Activated CD4-positive, alpha-beta T cell treated with anti-CD3 and anti-CD28 coated beads, Interleukin-2, amount 50 U/mL, for 4 hours (primary cell): ENCODE data around the gene KRI1.

Experiments
- DNase-seq, 2 experiments: peaks; one replicate each; pipeline ENCODE4 v3.0.0-alpha.2; 2020

KRI1 gene

DNA sequence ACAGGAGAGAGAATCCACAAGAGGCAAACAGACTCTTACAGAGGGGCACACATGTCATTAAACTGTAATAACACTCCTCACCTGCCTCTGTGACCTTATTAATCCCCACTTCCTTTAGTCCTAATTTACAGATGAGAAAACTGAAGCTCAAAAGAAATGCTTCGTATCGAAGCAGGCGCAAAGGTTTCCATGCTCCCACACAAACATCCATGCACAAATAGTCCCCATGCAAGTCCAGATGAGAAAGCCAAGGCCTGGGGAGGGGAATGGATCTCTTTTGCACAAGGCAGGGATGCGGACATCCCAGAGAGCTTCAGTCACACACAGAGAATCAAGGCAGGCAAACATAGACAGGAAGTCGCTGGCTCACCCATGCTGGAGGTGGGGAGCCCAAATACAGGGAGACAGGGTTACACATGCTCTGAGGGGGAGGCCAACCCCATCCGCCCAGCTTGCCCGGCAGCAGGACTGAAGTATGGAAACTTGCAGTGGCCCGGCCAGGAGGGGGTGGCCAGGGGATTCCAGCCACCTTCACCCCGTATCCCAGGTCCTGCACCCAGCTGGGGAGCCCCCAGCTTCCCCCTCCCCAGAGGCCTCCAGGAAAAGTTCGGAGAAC, 49.0 kb downstream of the KRI1 start:
- no peak for DNase-seq

- DNase-seq: no peak
Measured at GRCh38 chr19:10516064-10516385, 49.8 kb downstream of the KRI1 start.

DNA sequence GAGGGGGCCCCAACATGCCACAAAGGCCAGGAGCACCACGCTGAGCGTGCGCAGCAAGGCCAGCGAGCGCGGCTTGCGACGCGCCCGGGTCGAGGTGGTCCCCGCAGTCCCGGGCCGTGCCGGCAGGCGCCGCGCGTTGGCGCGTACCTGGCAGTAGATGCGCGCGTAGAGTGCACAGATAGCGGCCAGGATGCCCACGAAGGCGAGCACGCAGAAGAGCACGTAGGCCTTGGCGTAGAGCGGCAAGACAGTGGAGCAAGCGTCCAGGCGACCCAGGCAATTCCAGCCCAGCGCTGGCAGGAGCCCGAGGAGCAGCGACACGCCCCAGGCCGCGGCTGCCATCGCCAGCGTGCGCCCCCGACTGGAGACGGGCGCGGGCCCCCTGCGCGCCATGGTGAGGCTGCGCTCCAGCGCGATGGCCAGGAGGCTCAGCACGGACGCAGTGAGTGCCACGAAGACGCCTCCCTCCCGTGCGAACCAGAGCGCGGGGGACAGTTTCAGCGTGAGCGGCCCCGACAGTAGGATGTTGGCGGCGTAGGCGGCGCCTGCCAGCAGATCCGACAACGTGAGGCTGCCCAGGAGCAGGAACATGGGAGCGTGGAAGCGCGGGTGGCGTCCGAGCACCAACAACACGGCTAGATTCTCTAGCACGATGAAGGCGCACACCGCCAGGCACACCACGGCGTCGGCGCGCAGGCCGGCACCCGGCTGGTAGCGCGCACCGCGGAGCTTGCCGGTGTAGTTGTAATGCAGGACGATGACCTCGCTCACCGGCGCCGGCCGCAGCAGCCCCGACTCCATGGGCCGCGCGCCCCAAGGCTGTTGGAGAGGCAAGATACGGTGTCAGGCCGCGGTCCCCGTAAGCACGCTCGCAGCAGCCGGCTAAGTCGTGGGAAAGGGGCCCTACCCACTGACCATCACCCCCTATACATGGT, 51.3 kb downstream of the KRI1 start:
- peak; percentile 17 to 33 for DNase-seq

DNA sequence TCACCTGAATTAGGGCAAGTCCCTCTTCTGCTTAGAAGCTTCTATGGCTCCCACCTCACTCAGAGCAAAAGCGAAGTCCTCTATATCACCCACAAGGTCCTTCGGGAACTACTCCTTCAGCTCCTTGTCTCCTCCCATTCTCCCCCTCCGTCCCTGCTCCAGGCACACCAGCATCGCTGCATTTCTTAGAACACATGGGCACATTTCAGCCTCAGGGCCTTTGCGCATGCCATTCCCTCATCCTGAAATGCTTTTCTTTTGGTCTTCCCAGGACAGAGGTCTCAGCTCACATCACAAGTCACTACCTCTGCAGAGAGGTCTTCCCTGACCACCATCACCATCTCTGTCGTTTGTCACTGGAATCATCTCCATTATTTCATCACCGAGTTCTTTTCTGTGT, 52.6 kb downstream of the KRI1 start:
- no peak for DNase-seq

DNA sequence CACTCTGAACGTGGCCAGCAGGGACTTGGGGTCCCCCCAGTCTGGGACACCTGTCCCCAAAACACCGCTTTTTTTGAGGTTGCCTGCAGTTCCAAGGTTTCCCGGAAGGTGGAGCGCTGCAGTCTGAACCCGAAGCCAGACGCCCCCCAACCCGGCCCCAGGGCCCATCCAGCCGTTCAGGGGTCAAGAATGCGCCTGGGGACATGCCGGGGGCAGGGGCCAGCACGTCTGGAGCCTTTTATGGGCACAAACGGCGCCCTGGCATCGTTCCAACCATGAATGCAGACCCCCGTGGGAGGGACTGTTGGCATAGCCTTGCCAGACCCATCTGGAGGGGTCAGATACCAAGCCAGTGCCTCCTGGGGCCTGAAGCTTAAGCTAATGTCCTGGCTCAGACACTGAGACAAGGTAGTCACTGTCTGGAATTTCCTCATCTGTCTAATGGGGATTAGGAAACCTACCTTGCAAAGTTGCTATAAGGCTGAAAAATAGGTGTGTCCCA, 55.5 kb downstream of the KRI1 start:
- DNase-seq: peak; percentile 49 to 61

GRCh38 chr19:10508707-10509106, 57.1 kb downstream of the KRI1 start:
- no peak for DNase-seq

- no peak for DNase-seq
Measured at GRCh38 chr19:10508036-10508435, 57.8 kb downstream of the KRI1 start.

- peak; percentile 79 to 82 for DNase-seq
Measured at GRCh38 chr19:10505583-10506229, 60.1 kb downstream of the KRI1 start.
